K562 (cell line): Measurements from ENCODE around the gene MYO18B. TPM values are rescaled to one million over a fixed set of nuclear protein-coding genes. Genes with fewer than 3 reads are reported as not detected.

Experiments
- ATF6 ChIP-seq: sonication (generic); formaldehyde crosslinking; IDR thresholded peaks from 2 replicates; pipeline ENCODE4 v1.4.0; 2020; ENCODE audit warnings: mild to moderate bottlenecking, missing genetic modification reagents
- CBFA2T2 ChIP-seq: fragments of 450-650 bp; conservative IDR thresholded peaks from 2 replicates; pipeline ENCODE4 v1.6.1; 2017; ENCODE audit warnings: mild to moderate bottlenecking
- CBFB ChIP-seq: sonication (generic); formaldehyde crosslinking; IDR thresholded peaks from 2 replicates; pipeline ENCODE4 v1.4.0; 2020; ENCODE audit warnings: mild to moderate bottlenecking, missing genetic modification reagents
- CHCHD3 ChIP-seq: fragments of 250-450 bp; sonication (Bioruptor Pico); IDR thresholded peaks from 2 replicates; pipeline ENCODE4 v2.1.2; 2022; ENCODE audit warnings: mild to moderate bottlenecking
- CLOCK ChIP-seq: fragments of 250-450 bp; sonication (Bioruptor Pico); IDR thresholded peaks from 2 replicates; pipeline ENCODE4 v1.4.0; 2020; ENCODE audit warnings: mild to moderate bottlenecking, moderate library complexity, borderline replicate concordance
- DLX4 ChIP-seq: fragments of 250-450 bp; sonication (Bioruptor Pico); IDR thresholded peaks from 2 replicates; pipeline ENCODE4 v1.6.1; 2021; ENCODE audit warnings: mild to moderate bottlenecking
- FOXK1 ChIP-seq: sonication (generic); formaldehyde crosslinking; IDR thresholded peaks from 2 replicates; pipeline ENCODE4 v1.8.0; 2022; ENCODE audit warnings: missing genetic modification reagents, mild to moderate bottlenecking, borderline replicate concordance
- HDAC8 ChIP-seq: fragments of 450-650 bp; IDR thresholded peaks from 2 replicates; pipeline ENCODE4 v1.6.1; 2016; ENCODE audit warnings: mild to moderate bottlenecking, missing genetic modification characterization, moderate library complexity, missing compliant biosample characterization
- HNRNPK ChIP-seq: fragments of 200-400 bp; formaldehyde crosslinking; IDR thresholded peaks from one replicate; pipeline ENCODE4 v1.6.1; 2018; ENCODE audit warnings: mild to moderate bottlenecking, low read depth, low read length; ENCODE audit not compliant: poor library complexity, severe bottlenecking
- MXD1 ChIP-seq: fragments of 250-450 bp; sonication (Bioruptor Pico); IDR thresholded peaks from 2 replicates; pipeline ENCODE4 v1.8.0; 2021; ENCODE audit warnings: borderline replicate concordance, mild to moderate bottlenecking, moderate library complexity; ENCODE audit not compliant: poor library complexity, severe bottlenecking
- POLR2AphosphoS5 ChIP-seq: IDR thresholded peaks from 2 replicates; pipeline ENCODE4 v1.6.1; 2011; ENCODE audit warnings: mild to moderate bottlenecking, low read depth, low read length, moderate library complexity; ENCODE audit not compliant: control insufficient read depth, insufficient read depth
- PTBP1 ChIP-seq: fragments of 200-400 bp; formaldehyde crosslinking; IDR thresholded peaks from 2 replicates; pipeline ENCODE4 v1.6.1; 2017; ENCODE audit warnings: low read depth, low read length
- TCF3 ChIP-seq: sonication (generic); formaldehyde crosslinking; IDR thresholded peaks from 2 replicates; pipeline ENCODE4 v1.4.0; 2020; ENCODE audit warnings: mild to moderate bottlenecking, missing genetic modification reagents
- ZNF134 ChIP-seq: fragments of 250-450 bp; sonication (Bioruptor Pico); conservative IDR thresholded peaks from 2 replicates; pipeline ENCODE4 v1.4.0; 2020
- ZNF140 ChIP-seq: fragments of 250-450 bp; sonication (Bioruptor Pico); IDR thresholded peaks from 2 replicates; pipeline ENCODE4 v1.8.0; 2021; ENCODE audit warnings: moderate library complexity, mild to moderate bottlenecking, inconsistent platforms
- ZNF239 ChIP-seq: fragments of 250-450 bp; sonication (Bioruptor Pico); IDR thresholded peaks from 2 replicates; pipeline ENCODE4 v1.4.0; 2020; ENCODE audit warnings: mild to moderate bottlenecking
- ZNF639 ChIP-seq, 2 experiments: fragments of 200-800 bp in 1 of 2; sonication (Bioruptor generic) in 1 of 2; sonication (generic) in 1 of 2; formaldehyde crosslinking in 1 of 2; IDR thresholded peaks in 1 of 2; conservative IDR thresholded peaks in 1 of 2; 2 replicates each; pipeline versions ENCODE4 v1.5.0 to v1.6.1; 2016 to 2020; ENCODE audit warnings: missing compliant biosample characterization in 1 of 2, missing genetic modification characterization in 1 of 2, missing genetic modification reagents in 1 of 2
- polyA plus RNA-seq, 8 experiments: library from polyadenylated mRNA; depleted of rRNA in 4 of 8; stranded (reverse) in 5 of 8; unstranded in 3 of 8; fragments of >200 nt; fragmentation: Nextera tagmentation in 2 of 8; fragmentation: Illumina TruSeq in 1 of 8; extraction: Ambion mirVana in 2 of 8; extraction: Trizol in 1 of 8; gene quantifications; 2 replicates each; pipeline versions ENCODE4 v1.2.1 to v1.2.3, GENCODE V29; 2011 to 2014; ENCODE audit warnings: inconsistent platforms in 1 of 8, missing spikeins in 1 of 8
- total RNA-seq, 7 experiments: library from RNA; depleted of rRNA in 6 of 7; stranded (reverse); fragments of >200 nt in 6 of 7; fragmentation: Illumina TruSeq in 2 of 7; extraction: Trizol in 2 of 7; gene quantifications; 2 replicates each; pipeline versions ENCODE4 v1.2.1 to v1.2.3, GENCODE V29; 2011 to 2021; ENCODE audit warnings: low replicate concordance in 1 of 7
- TF ChIP-seq, protein P1 (sequence below): fragments of 250-450 bp; sonication (Bioruptor Pico); IDR thresholded peaks from 2 replicates; pipeline ENCODE4 v1.9.0; 2021; ENCODE audit warnings: mild to moderate bottlenecking, inconsistent platforms

The MYO18B gene
- total and polyA plus RNA-seq, 9 of the 15 experiments (the other 6 are each of a cell fraction or from before 2014, with no cell fraction given), result 0.06 to 7.0 (median 4.3) TPM

- TF ChIP-seq ZNF639 (CRISPR knock-in tag; conservative IDR thresholded peaks at IDR 0.05 in 1 of 2, IDR thresholded peaks at IDR 0.05 in 1 of 2) (no peak), TCF3 (CRISPR knock-in tag) (peak; percentile 57), MXD1 (no peak), CBFA2T2 (peak; percentile 73), CBFB (CRISPR knock-in tag) (no peak), ZNF134 (CRISPR knock-in tag) (no peak), ZNF239 (CRISPR knock-in tag) (no peak), HNRNPK (no peak), DLX4 (CRISPR knock-in tag) (no peak), PTBP1 (no peak), CHCHD3 (no peak), FOXK1 (CRISPR knock-in tag) (no peak), HDAC8 (tag) (no peak), CLOCK (CRISPR knock-in tag) (no peak), ZNF140 (no peak), POLR2AphosphoS5 (peak; percentile 44; the same call in 1 of the 2 replicates), ATF6 (CRISPR knock-in tag) (no peak)
- TF ChIP-seq, protein P1, sequence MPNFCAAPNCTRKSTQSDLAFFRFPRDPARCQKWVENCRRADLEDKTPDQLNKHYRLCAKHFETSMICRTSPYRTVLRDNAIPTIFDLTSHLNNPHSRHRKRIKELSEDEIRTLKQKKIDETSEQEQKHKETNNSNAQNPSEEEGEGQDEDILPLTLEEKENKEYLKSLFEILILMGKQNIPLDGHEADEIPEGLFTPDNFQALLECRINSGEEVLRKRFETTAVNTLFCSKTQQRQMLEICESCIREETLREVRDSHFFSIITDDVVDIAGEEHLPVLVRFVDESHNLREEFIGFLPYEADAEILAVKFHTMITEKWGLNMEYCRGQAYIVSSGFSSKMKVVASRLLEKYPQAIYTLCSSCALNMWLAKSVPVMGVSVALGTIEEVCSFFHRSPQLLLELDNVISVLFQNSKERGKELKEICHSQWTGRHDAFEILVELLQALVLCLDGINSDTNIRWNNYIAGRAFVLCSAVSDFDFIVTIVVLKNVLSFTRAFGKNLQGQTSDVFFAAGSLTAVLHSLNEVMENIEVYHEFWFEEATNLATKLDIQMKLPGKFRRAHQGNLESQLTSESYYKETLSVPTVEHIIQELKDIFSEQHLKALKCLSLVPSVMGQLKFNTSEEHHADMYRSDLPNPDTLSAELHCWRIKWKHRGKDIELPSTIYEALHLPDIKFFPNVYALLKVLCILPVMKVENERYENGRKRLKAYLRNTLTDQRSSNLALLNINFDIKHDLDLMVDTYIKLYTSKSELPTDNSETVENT (CRISPR knock-in tag), result no peak
These were observed 8.7 kb downstream of the MYO18B start (continued) for GRCh38 chr22:25750569-25751173.
